BLaER1 treated with 17β-estradiol and CSF1 and Interleukin-3, amounts not matched to agents 10 nM and 100 nM (cell line): ENCODE measurements around the gene PPP3CA.

Experiments used
- H3K27ac ChIP-seq, 11 experiments: shearing (Covaris generic); formaldehyde crosslinking; 2 replicates each; pipeline ENCODE4 v1.8.1; 2022
- H3K27me3 ChIP-seq, 11 experiments: shearing (Covaris generic); formaldehyde crosslinking; 2 replicates each; pipeline ENCODE4 v1.8.1; 2022
- H3K36me3 ChIP-seq, 11 experiments: shearing (Covaris generic); formaldehyde crosslinking; 2 replicates each; pipeline ENCODE4 v1.8.1; 2022
- H3K4me1 ChIP-seq, 10 experiments: shearing (Covaris generic); formaldehyde crosslinking; 2 replicates each; pipeline ENCODE4 v1.8.1; 2022
- H3K4me2 ChIP-seq, 11 experiments: shearing (Covaris generic); formaldehyde crosslinking; 2 replicates each; pipeline ENCODE4 v1.8.1; 2022
- H3K4me3 ChIP-seq, 10 experiments: shearing (Covaris generic); formaldehyde crosslinking; 2 replicates each; pipeline ENCODE4 v1.8.1; 2022
- H3K9ac ChIP-seq, 11 experiments: shearing (Covaris generic); formaldehyde crosslinking; 2 replicates each; pipeline ENCODE4 v1.8.1; 2022
- H3K9me3 ChIP-seq, 11 experiments: shearing (Covaris generic); formaldehyde crosslinking; replicated peaks in 1 of 11; 2 replicates each; pipeline ENCODE4 v1.8.1; 2022
- H4K20me1 ChIP-seq, 11 experiments: shearing (Covaris generic); formaldehyde crosslinking; 2 replicates each; pipeline ENCODE4 v1.8.1; 2022
- Cebpa-rat ChIP-seq, 11 experiments: shearing (Covaris generic); IDR thresholded peaks; 2 replicates each; pipeline ENCODE4 v1.8.1; 2022

The PPP3CA gene

GRCh38 chr4:101322743-101323142 lies 24.6 kb downstream of the PPP3CA start:
- no peak for TF ChIP-seq Cebpa-rat (IDR thresholded peaks at IDR 0.05)
- no peak overlapping the region for H3K4me3 ChIP-seq
- H4K20me1 ChIP-seq: peaks cover 0 to 98% (median 30%) of the 10 kb centered on the region in 11 experiments; a peak in 16 of 22 replicates
- H3K4me1 ChIP-seq: peaks cover 0 to 16% (median under 1%) of the 10 kb centered on the region in 10 experiments; a peak in 8 of 20 replicates
- peaks cover 0 to 5% (median 0%) of the 10 kb centered on the region in 11 experiments; a peak in 6 of 22 replicates for H3K9me3 ChIP-seq
- H3K9ac ChIP-seq: no peak overlapping the region
- H3K4me2 ChIP-seq: no peak overlapping the region
- peaks cover 0 to 6% (median 0%) of the 10 kb centered on the region in 11 experiments; a peak in 3 of 22 replicates for H3K36me3 ChIP-seq
- no peak overlapping the region for H3K27ac ChIP-seq
- no peaks in the 10 kb centered on the region for H3K27me3 ChIP-seq

- Histone ChIP-seq H3K36me3 (peaks cover 0 to 6% (median 0%) of the 10 kb centered on the region in 11 experiments; a peak in 3 of 22 replicates), H3K27ac (no peak overlapping the region), H3K9me3 (peaks cover 0 to 5% (median 0%) of the 10 kb centered on the region in 11 experiments; a peak in 6 of 22 replicates), H3K9ac (no peak overlapping the region), H3K4me2 (peak overlapping the region in 1 of 11 experiments; percentile 15; a peak in 2 of 22 replicates), H3K4me3 (no peak overlapping the region), H3K27me3 (no peaks in the 10 kb centered on the region), H4K20me1 (peaks cover 0 to 98% (median 18%) of the 10 kb centered on the region in 11 experiments; a peak in 14 of 22 replicates), H3K4me1 (peaks cover 0 to 10% (median 0%) of the 10 kb centered on the region in 10 experiments; a peak in 4 of 20 replicates)
- no peak for TF ChIP-seq Cebpa-rat (IDR thresholded peaks at IDR 0.05)
Measured at GRCh38 chr4:101321481-101322042, 25.8 kb downstream of the PPP3CA start.

- Histone ChIP-seq H3K4me3 (no peak overlapping the region), H3K9me3 (peaks cover 8 to 17% (median 15%) of the 10 kb centered on the region in 11 experiments), H3K4me1 (no peaks in the 10 kb centered on the region), H3K9ac (no peak overlapping the region), H3K4me2 (no peak overlapping the region), H3K27ac (no peak overlapping the region), H4K20me1 (peaks cover 0 to 89% (median 15%) of the 10 kb centered on the region in 11 experiments; a peak in 12 of 22 replicates), H3K27me3 (no peaks in the 10 kb centered on the region), H3K36me3 (peaks cover 4 to 20% (median 9%) of the 10 kb centered on the region in 11 experiments; a peak in 12 of 22 replicates)
- TF ChIP-seq Cebpa-rat (IDR thresholded peaks at IDR 0.05): no peak
Measured at GRCh38 chr4:101315786-101316185, 31.5 kb downstream of the PPP3CA start.

- Histone ChIP-seq H4K20me1 (peaks cover 0 to 89% (median 11%) of the 10 kb centered on the region in 11 experiments; a peak in 13 of 22 replicates), H3K9me3 (peaks cover 8 to 17% (median 13%) of the 10 kb centered on the region in 11 experiments), H3K27me3 (no peaks in the 10 kb centered on the region), H3K36me3 (peaks cover 4 to 20% (median 6%) of the 10 kb centered on the region in 11 experiments; a peak in 11 of 22 replicates), H3K4me3 (no peak overlapping the region), H3K4me2 (no peak overlapping the region), H3K9ac (no peak overlapping the region), H3K4me1 (peaks cover 0 to 5% (median 0%) of the 10 kb centered on the region in 10 experiments; a peak in 1 of 20 replicates), H3K27ac (no peak overlapping the region)
- TF ChIP-seq Cebpa-rat (IDR thresholded peaks at IDR 0.05): no peak
Measured at GRCh38 chr4:101315041-101315440, 32.3 kb downstream of the PPP3CA start.

- Histone ChIP-seq H3K4me1 (peaks cover 0 to 15% (median 0%) of the 10 kb centered on the region in 10 experiments; a peak in 1 of 20 replicates), H3K4me3 (no peak overlapping the region), H3K27me3 (no peaks in the 10 kb centered on the region), H3K9me3 (peaks cover 0 to 6% (median under 1%) of the 10 kb centered on the region in 11 experiments; a peak in 3 of 22 replicates), H4K20me1 (peaks cover 0 to 91% (median 23%) of the 10 kb centered on the region in 11 experiments; a peak in 14 of 22 replicates), H3K36me3 (peaks cover 0 to 18% (median 4%) of the 10 kb centered on the region in 11 experiments; a peak in 5 of 22 replicates), H3K27ac (no peak overlapping the region), H3K9ac (no peak overlapping the region), H3K4me2 (peak overlapping the region in 1 of 11 experiments; percentile 5; a peak in 1 of 22 replicates)
- TF ChIP-seq Cebpa-rat (IDR thresholded peaks at IDR 0.05): no peak
Measured at GRCh38 chr4:101309925-101310324, 37.4 kb downstream of the PPP3CA start.

- H3K4me2 ChIP-seq: no peak overlapping the region
- 0 out of 22 replicates have a peak, but pooled peaks cover 0 to 4% (median 0%) of the 10 kb centered on the region in 11 experiments for H3K9me3 ChIP-seq
- no peak overlapping the region for H3K4me3 ChIP-seq
- H3K27me3 ChIP-seq: no peaks in the 10 kb centered on the region
- peaks cover 0 to 18% (median 4%) of the 10 kb centered on the region in 11 experiments; a peak in 5 of 22 replicates for H3K36me3 ChIP-seq
- peaks cover 0 to 15% (median 0%) of the 10 kb centered on the region in 10 experiments; a peak in 1 of 20 replicates for H3K4me1 ChIP-seq
- H4K20me1 ChIP-seq: peaks cover 0 to 96% (median 23%) of the 10 kb centered on the region in 11 experiments; a peak in 14 of 22 replicates
- H3K27ac ChIP-seq: no peak overlapping the region
- H3K9ac ChIP-seq: no peak overlapping the region
- no peak for TF ChIP-seq Cebpa-rat (IDR thresholded peaks at IDR 0.05)
Measured at GRCh38 chr4:101307899-101308298, 39.4 kb downstream of the PPP3CA start.

- Histone ChIP-seq H4K20me1 (peaks cover 0 to 99% (median 23%) of the 10 kb centered on the region in 11 experiments; a peak in 14 of 22 replicates), H3K4me2 (no peak overlapping the region), H3K4me3 (no peak overlapping the region), H3K4me1 (peaks cover 0 to 15% (median 0%) of the 10 kb centered on the region in 10 experiments; a peak in 1 of 20 replicates), H3K27ac (no peak overlapping the region), H3K9ac (no peak overlapping the region), H3K9me3 (0 out of 22 replicates have a peak, but pooled peaks cover 0 to 4% (median 0%) of the 10 kb centered on the region in 11 experiments), H3K36me3 (peaks cover 0 to 18% (median 4%) of the 10 kb centered on the region in 11 experiments; a peak in 5 of 22 replicates), H3K27me3 (no peaks in the 10 kb centered on the region)
- no peak for TF ChIP-seq Cebpa-rat (IDR thresholded peaks at IDR 0.05)
Measured at GRCh38 chr4:101306764-101307615, 40.3 kb downstream of the PPP3CA start.

GRCh38 chr4:101306225-101306624 lies 41.1 kb downstream of the PPP3CA start:
- no peak overlapping the region for H3K4me2 ChIP-seq
- H3K36me3 ChIP-seq: peaks cover 0 to 11% (median 0%) of the 10 kb centered on the region in 11 experiments; a peak in 4 of 22 replicates
- H3K9ac ChIP-seq: no peak overlapping the region
- peaks cover 0 to 15% (median 0%) of the 10 kb centered on the region in 10 experiments; a peak in 1 of 20 replicates for H3K4me1 ChIP-seq
- H4K20me1 ChIP-seq: peaks cover 0 to 96% (median 17%) of the 10 kb centered on the region in 11 experiments; a peak in 13 of 22 replicates
- no peak for TF ChIP-seq Cebpa-rat (IDR thresholded peaks at IDR 0.05)
- no peak overlapping the region for H3K27ac ChIP-seq
- no peaks in the 10 kb centered on the region for H3K27me3 ChIP-seq
- no peak overlapping the region for H3K4me3 ChIP-seq
- 0 out of 22 replicates have a peak, but pooled peaks cover 0 to 4% (median 0%) of the 10 kb centered on the region in 11 experiments for H3K9me3 ChIP-seq
